GM18909 (cell line): ENCODE data around the gene FXR2.
"Not testable (repeated sequence)": the region's sequence is repeated elsewhere in the genome, so short reads cannot be mapped to it uniquely, and the experiment has no call there.

Experiments used
- ATAC-seq: cut with Tn5 transposase; IDR thresholded peaks from one replicate; pipeline ENCODE4 v1.9.1; 2021; ENCODE audit warnings: mild to moderate bottlenecking; ENCODE audit not compliant: unreplicated experiment, poor library complexity

Gene FXR2

DNA sequence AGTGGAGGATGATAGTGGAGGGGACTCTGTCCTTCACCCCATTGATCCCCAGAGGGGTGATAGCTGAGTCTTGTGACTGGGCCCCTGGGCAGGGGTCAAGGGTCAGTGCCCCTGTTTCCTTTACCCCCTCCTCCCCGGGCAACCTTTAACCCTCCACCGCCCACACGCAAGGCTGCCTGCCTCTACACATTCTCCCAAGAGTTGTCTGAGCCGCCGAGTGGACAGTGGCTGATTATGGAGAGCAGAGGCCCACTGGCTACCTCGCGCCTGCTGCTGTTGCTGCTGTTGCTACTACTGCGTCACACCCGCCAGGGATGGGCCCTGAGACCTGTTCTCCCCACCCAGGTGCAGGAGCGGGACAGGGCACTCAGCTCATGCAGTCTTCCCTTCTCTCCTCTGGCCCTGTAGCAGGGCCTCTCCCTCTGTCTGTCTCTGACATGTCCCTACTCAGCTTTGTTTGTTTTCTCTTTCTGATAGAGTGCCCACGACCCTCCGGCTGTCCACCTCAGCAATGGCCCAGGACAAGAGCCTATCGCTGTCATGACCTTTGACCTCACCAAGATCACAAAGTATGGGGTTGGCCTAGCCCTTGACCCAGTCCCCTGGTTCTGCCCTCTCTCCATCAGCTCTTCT, 15.4 kb upstream of the FXR2 start, which contains the start of gene SHBG:
TSS of gene SHBG (plus strand) at position 197 of the 633 bp plus-strand sequence. CDS start at position 235, 38 bp downstream.
- ATAC-seq, result no peak

DNA sequence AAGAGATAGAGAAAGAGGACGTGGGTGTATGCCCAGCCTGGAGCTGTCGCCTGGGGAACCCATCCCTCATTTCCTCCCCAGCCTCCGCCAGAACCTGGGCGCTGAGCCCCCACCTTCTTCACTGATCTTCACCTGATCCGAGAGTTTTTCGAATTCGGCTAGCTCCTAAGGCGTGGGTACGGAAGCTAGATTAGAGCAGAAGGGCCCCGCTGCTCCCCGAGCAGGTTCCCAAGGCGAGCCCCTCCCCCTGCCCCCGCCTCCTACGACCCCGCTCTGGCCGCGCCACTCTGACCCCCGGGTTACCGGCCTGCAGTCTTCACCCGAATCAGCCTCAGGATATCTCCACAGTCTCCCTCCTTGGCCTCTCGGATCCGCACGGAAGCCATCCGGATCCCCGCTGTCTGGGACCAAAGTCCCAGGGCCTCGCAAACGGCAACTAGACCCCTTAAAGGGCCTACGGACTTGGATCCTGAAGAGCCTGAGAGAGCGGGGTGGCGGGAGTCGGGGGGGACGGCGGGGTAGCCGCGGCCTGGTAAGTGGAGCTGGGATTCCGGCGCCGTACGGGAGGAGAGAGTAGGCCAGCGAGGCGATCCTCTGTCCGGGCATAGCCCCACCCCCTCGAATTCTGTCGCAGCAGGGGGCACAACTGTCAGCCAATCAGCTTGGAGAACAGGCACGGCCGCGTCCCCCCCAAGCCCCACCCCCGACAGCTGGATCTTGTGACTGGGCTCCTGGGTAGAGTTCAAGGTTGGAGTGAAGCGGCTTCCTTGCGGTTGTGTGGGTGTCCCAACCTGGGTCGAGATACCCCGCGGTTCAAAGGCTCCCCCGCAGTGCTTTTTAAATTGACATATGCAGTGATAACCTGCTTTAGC, 12.8 kb upstream of the FXR2 start, which contains the start of gene SAT2:
TSS of gene SAT2 (minus strand) at position 572 of the 872 bp plus-strand sequence. CDS start at position 386, 186 bp downstream.
- peak; percentile 87 for ATAC-seq

DNA sequence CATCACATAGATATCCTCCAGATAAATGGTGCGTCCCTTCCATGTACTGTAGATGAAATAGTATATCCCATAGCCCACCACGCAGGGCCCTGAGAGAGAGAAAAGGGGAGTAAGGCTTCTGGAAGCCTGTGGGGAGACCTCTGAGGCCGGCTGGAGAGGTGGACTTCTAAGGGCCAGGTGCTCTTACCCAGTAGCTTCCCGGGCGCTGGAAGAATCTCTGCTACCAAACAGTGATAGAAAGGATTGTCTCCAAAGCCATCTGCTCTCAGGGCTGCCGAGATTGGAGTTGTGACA, 12.2 kb upstream of the FXR2 start:
- ATAC-seq, result peak; percentile 4

- no peak for ATAC-seq
Measured at GRCh38 chr17:7626307-7626706, 11.6 kb upstream of the FXR2 start.

DNA sequence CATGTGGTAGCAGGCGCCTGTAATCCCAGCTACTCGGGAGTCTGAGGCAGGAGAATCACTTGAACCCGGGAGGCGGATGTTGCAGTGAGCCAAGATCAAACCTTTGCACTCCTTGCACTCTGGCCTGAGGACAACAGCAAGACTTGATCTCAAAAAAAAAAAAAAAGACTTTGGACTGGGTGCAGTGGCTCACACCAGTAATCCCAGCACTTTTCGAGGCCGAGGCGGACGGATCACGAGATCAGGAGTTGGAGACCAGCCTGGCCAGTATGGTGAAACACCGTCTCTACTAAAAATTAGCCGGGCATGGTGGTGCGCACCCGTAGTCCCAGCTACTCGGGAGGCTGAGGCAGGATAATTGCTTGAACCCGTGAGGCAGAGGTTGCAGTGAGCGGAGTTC, 11.1 kb upstream of the FXR2 start:
- not testable (repeated sequence) for ATAC-seq

DNA sequence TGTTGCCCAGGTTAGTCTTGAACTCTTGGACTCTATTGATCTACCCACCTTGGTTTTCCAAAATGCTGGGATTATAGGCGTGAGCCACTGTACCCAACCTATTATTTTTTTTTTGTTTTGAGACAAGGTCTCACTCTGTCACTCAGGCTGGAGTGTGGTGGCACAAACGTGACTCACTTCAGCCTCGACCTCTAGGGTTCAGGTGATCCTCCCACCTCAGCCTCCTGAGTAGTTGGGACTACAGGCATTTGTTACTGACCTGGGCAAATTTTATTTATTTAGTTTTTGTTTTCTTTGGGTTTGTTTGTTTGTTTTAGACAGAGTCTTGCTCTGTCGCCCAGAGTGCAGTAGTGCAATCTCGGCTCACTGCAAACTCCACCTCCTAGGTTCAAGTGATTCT, 9.0 kb upstream of the FXR2 start:
- ATAC-seq, result no peak

DNA sequence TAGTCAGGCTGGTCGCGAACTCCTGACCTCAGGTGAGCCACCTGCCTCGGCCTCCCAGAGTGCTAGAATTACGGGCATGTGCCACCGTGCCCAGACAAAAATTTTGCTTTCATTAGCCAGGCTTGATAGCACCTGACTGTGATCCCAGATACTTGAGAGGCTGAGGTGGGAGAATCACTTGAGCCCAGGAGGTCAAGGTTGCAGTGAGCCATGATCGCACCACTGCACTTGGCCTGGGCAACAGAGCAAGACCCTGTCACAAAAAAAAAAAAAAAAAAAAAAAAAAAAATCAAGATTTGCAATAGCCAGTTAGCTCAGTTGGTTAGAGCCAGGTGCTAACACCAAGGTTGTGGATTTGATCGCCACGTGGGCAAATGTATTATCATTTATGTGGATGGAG, 6.1 kb upstream of the FXR2 start:
- ATAC-seq, result no peak

DNA sequence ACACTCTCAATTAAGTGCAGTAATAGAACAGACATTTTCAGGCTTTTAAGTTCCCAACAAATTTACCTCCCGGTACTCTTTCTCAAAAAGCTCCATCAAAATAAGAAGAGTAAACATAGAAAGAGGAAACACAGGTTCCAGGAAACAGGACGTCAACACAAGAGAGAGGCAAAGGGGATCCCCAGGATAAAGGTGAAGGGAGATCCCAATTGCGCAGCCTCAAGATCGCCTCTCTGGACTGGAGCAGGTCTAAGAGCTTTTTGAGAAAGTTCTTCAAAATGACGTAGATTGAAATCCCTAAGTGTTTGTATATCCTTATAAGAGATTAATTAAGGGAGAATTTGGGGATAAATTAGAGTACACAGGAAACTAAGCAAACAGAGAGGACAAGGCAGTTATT, 3.9 kb upstream of the FXR2 start:
- ATAC-seq, result no peak

GRCh38 chr17:7615265-7615747, 609 bp upstream of the FXR2 start:
- ATAC-seq, result no peak

GRCh38 chr17:7613769-7614424, 800 bp downstream of the FXR2 start:
- no peak for ATAC-seq

GRCh38 chr17:7612294-7612640, 2.4 kb downstream of the FXR2 start:
- ATAC-seq, result no peak

DNA sequence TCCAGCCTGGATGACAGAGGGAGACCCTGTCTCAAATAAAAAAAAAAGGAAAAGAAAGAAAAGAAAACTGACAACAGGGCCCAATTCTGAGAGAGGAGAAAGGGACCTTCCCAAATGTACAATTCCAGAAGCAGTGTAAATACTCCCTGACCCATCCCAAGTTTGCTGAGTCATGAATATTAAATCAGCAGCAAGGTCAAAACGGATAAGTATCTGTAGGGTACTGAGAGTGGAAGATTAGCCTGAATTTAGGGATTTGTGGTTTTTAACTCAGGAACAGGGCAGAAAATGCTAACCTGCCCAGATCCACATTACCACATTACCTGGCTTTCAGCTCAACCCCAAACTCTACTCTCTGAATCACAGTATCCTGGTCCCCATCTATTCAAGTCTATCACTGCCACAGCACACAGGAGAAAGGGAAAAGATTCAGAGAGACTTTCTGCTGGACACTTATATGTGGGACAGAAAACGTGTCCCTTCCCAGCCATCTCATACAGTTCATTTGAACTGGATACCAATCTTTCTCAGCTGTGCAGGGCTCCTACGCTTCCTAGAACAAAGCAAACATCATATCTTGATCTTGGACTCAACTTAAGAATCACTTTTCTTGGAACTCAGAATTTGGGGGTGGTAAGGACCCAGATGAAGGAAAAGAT, 2.9 kb downstream of the FXR2 start:
- ATAC-seq, result no peak

DNA sequence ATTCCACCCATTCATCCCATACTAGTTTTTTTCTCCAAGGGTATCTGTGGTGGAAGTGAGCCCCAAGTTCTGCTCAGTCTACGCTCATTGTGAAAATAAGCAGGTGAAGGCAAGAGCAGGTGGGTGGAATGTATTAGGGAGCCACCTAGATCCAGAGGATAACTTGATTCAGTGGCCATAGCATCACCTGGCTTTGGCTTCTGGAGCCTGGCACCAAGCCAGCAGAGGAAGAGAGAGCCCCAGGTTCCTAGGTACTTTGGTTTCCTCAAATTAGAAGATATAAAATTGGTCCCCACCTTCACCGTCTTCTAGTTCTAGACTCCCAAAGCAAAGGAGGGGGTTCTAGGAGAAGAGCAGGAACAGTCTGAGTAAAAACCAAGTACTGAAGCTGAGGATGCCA, 4.1 kb downstream of the FXR2 start:
- ATAC-seq, result no peak

- ATAC-seq, result no peak
Measured at GRCh38 chr17:7606280-7606679, 8.4 kb downstream of the FXR2 start.

DNA sequence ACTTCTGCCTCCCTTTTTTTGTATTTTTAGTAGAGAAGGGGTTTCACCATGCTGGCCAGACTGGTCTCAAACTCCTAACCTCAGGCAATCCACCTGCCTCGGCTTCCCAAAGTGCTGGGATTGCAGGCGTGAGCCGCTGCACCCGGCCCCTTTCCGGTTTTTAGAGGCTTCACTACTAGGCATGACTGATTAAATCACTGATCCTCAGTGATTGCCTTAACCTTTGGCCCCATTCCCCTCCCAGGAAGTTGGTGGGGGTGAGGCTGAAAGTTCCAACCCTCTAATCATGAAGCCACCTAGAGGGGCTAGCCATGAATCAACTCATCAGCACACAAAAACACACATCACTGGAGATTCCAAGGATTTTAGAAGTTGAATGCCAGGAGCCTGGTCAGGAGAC, 17.1 kb downstream of the FXR2 start:
- not testable (repeated sequence) for ATAC-seq

DNA sequence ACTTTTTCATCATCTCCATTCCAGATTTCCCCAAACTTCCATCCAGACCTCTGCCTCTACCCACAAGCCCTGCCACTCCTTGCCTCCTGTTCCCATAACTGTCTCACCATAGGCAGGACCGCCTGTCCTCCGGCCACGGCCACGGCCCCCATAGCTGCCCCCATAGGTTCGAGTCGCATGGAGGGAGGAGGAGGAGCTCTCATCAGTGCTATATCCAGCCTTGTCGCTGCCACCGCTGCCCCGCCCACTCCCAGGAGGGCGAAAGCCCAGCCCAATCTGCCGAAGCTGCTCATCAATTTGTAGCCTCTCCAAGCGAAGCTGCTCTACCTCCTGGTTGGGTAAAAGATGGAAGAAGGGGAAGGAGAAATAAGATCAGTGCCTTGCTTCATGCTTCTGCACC, 21.4 kb downstream of the FXR2 start:
- no peak for ATAC-seq

- ATAC-seq, result no peak
Measured at GRCh38 chr17:7592422-7593021, 22.2 kb downstream of the FXR2 start.

- no peak for ATAC-seq
Measured at GRCh38 chr17:7591596-7591995, 23.1 kb downstream of the FXR2 start.

DNA sequence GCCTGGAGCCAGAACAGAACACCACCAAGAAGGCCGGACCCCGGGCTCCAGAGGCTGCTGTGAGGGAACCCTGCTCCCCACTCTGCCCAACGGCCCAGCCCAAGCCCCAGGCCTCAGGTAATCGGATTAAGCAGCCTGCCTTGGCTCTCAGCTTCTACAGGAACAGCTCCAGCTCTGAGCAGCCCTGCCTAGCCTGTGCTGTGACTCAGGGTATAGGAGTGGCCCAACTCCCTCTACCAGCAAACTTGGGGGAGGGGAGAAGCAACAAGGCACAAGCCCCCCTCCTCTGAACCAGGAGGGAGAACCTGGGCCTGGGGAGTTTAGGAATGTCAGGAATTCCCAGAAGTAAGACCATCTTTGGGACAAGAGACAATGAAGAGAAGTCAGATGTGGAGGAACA, 24.0 kb downstream of the FXR2 start:
- ATAC-seq, result no peak
